Heart left ventricle (tissue), 13 donors: ENCODE measurements around the gene RAB28.

Experiments used
- POLR2A ChIP-seq, 2 donors: fragments of 450-650 bp; IDR thresholded peaks; one replicate each; pipeline ENCODE4 v1.6.1; 2017; ENCODE audit warnings: antibody characterized with exemption in 2 of 2, mild to moderate bottlenecking in 2 of 2, moderate library complexity in 2 of 2
- TF ChIP-seq, protein P1 (sequence below), 12 donors: fragments of 200-600 bp; sonication (generic) in 4 of 12; IDR thresholded peaks; one replicate each; pipeline versions ENCODE4 v1.5.0 to v1.8.0; 2018 to 2022; ENCODE audit warnings: antibody characterized with exemption in 12 of 12, mild to moderate bottlenecking in 5 of 12
- donor health status: ischemic (EF 13 %, LVEDD 7.1; RV severe dilation, severe dysfunction).
- donor health status: DM: no; HTN: yes; CAD: no.
- donor health status: DM: no; HTN: no; CAD: no.
- donor health status: ischemic (EF 25% LVEDD 6.9; RV normal size, moderate dysfunction).
- donor health status: ischemic (EF 25% LVEDD 5.7; RV mildly dilated, moderate dysfunction).
- donor health status: ischemic (EF 35%, LVEDD 5.7; RV mildly dilated, moderate dysfunction).
- donor health status: nonischemic (EF 11% LVEDD 7.7; RV severe dilation, severe dysfunction).
- donor health status: DM: yes; HTN: yes; CAD: no.
- donor health status: PGD.
- donor health status: ischemic (EF 29% LVEDD 5.4; RV normal size, mild dysfunction).
- donor health status: nonischemic (EF 23%, LVEDD 6.1; RV moderate dilation, normal function).

DNA sequence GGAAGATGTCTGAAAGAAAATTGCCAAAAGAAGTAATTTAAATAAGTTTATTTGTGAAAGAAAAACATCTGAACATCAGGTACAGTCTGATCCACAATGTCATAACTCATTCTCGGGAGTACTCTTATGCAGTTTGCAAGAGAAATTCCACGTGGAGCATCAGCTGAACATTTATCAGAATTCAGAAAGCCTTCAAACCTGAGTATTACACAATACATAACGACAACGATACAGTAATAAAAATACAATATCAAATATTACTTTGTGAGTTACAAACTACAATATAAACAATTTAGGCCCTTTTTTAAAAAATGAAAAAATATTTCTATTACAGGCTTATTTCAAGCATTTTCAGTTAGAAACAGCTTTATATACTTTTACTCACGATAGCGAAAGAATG is 116.4 kb downstream of the RAB28 start:
- TF ChIP-seq POLR2A (IDR thresholded peaks at IDR 0.05): no peak
- TF ChIP-seq, protein P1, sequence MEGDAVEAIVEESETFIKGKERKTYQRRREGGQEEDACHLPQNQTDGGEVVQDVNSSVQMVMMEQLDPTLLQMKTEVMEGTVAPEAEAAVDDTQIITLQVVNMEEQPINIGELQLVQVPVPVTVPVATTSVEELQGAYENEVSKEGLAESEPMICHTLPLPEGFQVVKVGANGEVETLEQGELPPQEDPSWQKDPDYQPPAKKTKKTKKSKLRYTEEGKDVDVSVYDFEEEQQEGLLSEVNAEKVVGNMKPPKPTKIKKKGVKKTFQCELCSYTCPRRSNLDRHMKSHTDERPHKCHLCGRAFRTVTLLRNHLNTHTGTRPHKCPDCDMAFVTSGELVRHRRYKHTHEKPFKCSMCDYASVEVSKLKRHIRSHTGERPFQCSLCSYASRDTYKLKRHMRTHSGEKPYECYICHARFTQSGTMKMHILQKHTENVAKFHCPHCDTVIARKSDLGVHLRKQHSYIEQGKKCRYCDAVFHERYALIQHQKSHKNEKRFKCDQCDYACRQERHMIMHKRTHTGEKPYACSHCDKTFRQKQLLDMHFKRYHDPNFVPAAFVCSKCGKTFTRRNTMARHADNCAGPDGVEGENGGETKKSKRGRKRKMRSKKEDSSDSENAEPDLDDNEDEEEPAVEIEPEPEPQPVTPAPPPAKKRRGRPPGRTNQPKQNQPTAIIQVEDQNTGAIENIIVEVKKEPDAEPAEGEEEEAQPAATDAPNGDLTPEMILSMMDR (IDR thresholded peaks at IDR 0.05): no peak
